ENCODE data around the gene CP.

CP gene

GRCh38 chr3:149163066-149163465, 58.6 kb downstream of the CP start:
- Histone ChIP-seq H3K4me2 (peak overlapping the region; percentile 25; the same call in 1 of the 2 replicates), H3K36me3 (peaks cover 72% of the 10 kb centered on the region), H3K9me3 (no peaks in the 10 kb centered on the region), H3K9ac (no peak overlapping the region), H3K4me1 (peaks cover 8% of the 10 kb centered on the region), H3K27me3 (no peaks in the 10 kb centered on the region), H4K20me1 (no peaks in the 10 kb centered on the region), H3K4me3 (no peak overlapping the region), H3K27ac (no peak overlapping the region)
- no peak for TF ChIP-seq Cebpa-rat (IDR thresholded peaks at IDR 0.05)

- Histone ChIP-seq H3K9me3 (no peaks in the 10 kb centered on the region), H3K27ac (no peak overlapping the region), H3K27me3 (no peaks in the 10 kb centered on the region), H3K36me3 (peaks cover 72% of the 10 kb centered on the region), H4K20me1 (no peaks in the 10 kb centered on the region), H3K9ac (no peak overlapping the region), H3K4me1 (peaks cover 8% of the 10 kb centered on the region), H3K4me3 (no peak overlapping the region), H3K4me2 (no peak overlapping the region)
- TF ChIP-seq Cebpa-rat (IDR thresholded peaks at IDR 0.05): no peak
Measured at GRCh38 chr3:149162007-149162406, 59.6 kb downstream of the CP start.

- Histone ChIP-seq H3K27me3 (no peaks in the 10 kb centered on the region), H4K20me1 (no peaks in the 10 kb centered on the region), H3K36me3 (peaks cover 72% of the 10 kb centered on the region), H3K4me1 (peaks cover 8% of the 10 kb centered on the region), H3K4me2 (no peak overlapping the region), H3K9me3 (no peaks in the 10 kb centered on the region), H3K4me3 (no peak overlapping the region), H3K27ac (no peak overlapping the region), H3K9ac (no peak overlapping the region)
- no peak for TF ChIP-seq Cebpa-rat (IDR thresholded peaks at IDR 0.05)
Measured at GRCh38 chr3:149160754-149161300, 60.8 kb downstream of the CP start.

- H3K4me2 ChIP-seq: peak overlapping the region; percentile 79; the same call in 1 of the 2 replicates
- H3K36me3 ChIP-seq: peaks cover 54% of the 10 kb centered on the region
- no peaks in the 10 kb centered on the region; the same call in 1 of the 2 replicates for H3K9me3 ChIP-seq
- no peaks in the 10 kb centered on the region for H3K27me3 ChIP-seq
- no peaks in the 10 kb centered on the region for H4K20me1 ChIP-seq
- no peak for TF ChIP-seq Cebpa-rat (IDR thresholded peaks at IDR 0.05)
- H3K4me1 ChIP-seq: peaks cover 27% of the 10 kb centered on the region
- H3K4me3 ChIP-seq: no peak overlapping the region
- H3K27ac ChIP-seq: no peak overlapping the region
- no peak overlapping the region for H3K9ac ChIP-seq
Measured at GRCh38 chr3:149153402-149153801, 68.2 kb downstream of the CP start.

GRCh38 chr3:149152420-149152819, 69.2 kb downstream of the CP start:
- H3K4me2 ChIP-seq: peak overlapping the region; percentile 79
- H3K27me3 ChIP-seq: no peaks in the 10 kb centered on the region
- no peaks in the 10 kb centered on the region for H4K20me1 ChIP-seq
- no peak for TF ChIP-seq Cebpa-rat (IDR thresholded peaks at IDR 0.05)
- no peaks in the 10 kb centered on the region; the same call in 1 of the 2 replicates for H3K9me3 ChIP-seq
- peak overlapping the region; percentile 58 for H3K27ac ChIP-seq
- H3K4me3 ChIP-seq: no peak overlapping the region
- 0 out of 2 replicates have a peak overlapping the region, but pooled peaks have one; percentile 32 for H3K9ac ChIP-seq
- peaks cover 27% of the 10 kb centered on the region for H3K4me1 ChIP-seq
- H3K36me3 ChIP-seq: peaks cover 55% of the 10 kb centered on the region

- Histone ChIP-seq H3K4me3 (no peak overlapping the region), H3K4me1 (peaks cover 29% of the 10 kb centered on the region), H3K9ac (0 out of 2 replicates have a peak overlapping the region, but pooled peaks have one; percentile 32), H3K9me3 (no peaks in the 10 kb centered on the region; the same call in 1 of the 2 replicates), H4K20me1 (no peaks in the 10 kb centered on the region), H3K36me3 (peaks cover 50% of the 10 kb centered on the region), H3K4me2 (peak overlapping the region; percentile 79), H3K27me3 (no peaks in the 10 kb centered on the region), H3K27ac (peak overlapping the region; percentile 58)
- TF ChIP-seq Cebpa-rat (IDR thresholded peaks at IDR 0.05): no peak
Measured at GRCh38 chr3:149151843-149152242, 69.8 kb downstream of the CP start.

- Histone ChIP-seq H3K27ac (no peak overlapping the region), H3K4me3 (no peak overlapping the region)
- no peak for TF ChIP-seq Cebpa-rat (IDR thresholded peaks at IDR 0.05)
Measured at GRCh38 chr3:149150436-149150835, 71.2 kb downstream of the CP start.

GRCh38 chr3:149145974-149146373, 75.7 kb downstream of the CP start:
- Histone ChIP-seq H3K4me3 (no peak overlapping the region), H3K27ac (peak overlapping the region; percentile 43), H3K9ac (no peak overlapping the region), H3K27me3 (no peaks in the 10 kb centered on the region), H4K20me1 (no peaks in the 10 kb centered on the region), H3K4me2 (peak overlapping the region; percentile 58), H3K4me1 (peaks cover 61% of the 10 kb centered on the region), H3K36me3 (peaks cover 31% of the 10 kb centered on the region), H3K9me3 (no peaks in the 10 kb centered on the region; the same call in 1 of the 2 replicates)
- TF ChIP-seq Cebpa-rat (IDR thresholded peaks at IDR 0.05): no peak

More at GRCh38 chr3:149150436-149150835, 71.2 kb downstream of the CP start:
- Histone ChIP-seq H3K9me3 (no peaks in the 10 kb centered on the region; the same call in 1 of the 2 replicates), H3K27me3 (no peaks in the 10 kb centered on the region), H3K4me1 (peaks cover 43% of the 10 kb centered on the region), H4K20me1 (no peaks in the 10 kb centered on the region), H3K4me2 (no peak overlapping the region), H3K9ac (no peak overlapping the region), H3K36me3 (peaks cover 41% of the 10 kb centered on the region)

- H4K20me1 ChIP-seq: no peaks in the 10 kb centered on the region
- H3K27ac ChIP-seq: 0 out of 2 replicates have a peak overlapping the region, but pooled peaks have one; percentile 43
- H3K36me3 ChIP-seq: peaks cover 32% of the 10 kb centered on the region
- TF ChIP-seq Cebpa-rat (IDR thresholded peaks at IDR 0.05): no peak
- peak overlapping the region; percentile 58 for H3K4me2 ChIP-seq
- H3K4me3 ChIP-seq: no peak overlapping the region
- H3K9ac ChIP-seq: no peak overlapping the region
- no peaks in the 10 kb centered on the region; the same call in 1 of the 2 replicates for H3K9me3 ChIP-seq
- H3K4me1 ChIP-seq: peaks cover 67% of the 10 kb centered on the region
- no peaks in the 10 kb centered on the region for H3K27me3 ChIP-seq
Measured at GRCh38 chr3:149145356-149145755, 76.3 kb downstream of the CP start.

GRCh38 chr3:149142682-149143081, 78.9 kb downstream of the CP start:
- TF ChIP-seq Cebpa-rat (IDR thresholded peaks at IDR 0.05): no peak

More at GRCh38 chr3:149142682-149143081, 78.9 kb downstream of the CP start:
- H3K27ac ChIP-seq: peak overlapping the region; percentile 77
- no peaks in the 10 kb centered on the region for H3K9me3 ChIP-seq
- no peaks in the 10 kb centered on the region for H4K20me1 ChIP-seq
- peaks cover 15% of the 10 kb centered on the region for H3K36me3 ChIP-seq
- H3K4me3 ChIP-seq: peak overlapping the region; percentile 12; the same call in 1 of the 2 replicates
- peak overlapping the region; percentile 43; the same call in 1 of the 2 replicates for H3K9ac ChIP-seq
- peaks cover 67% of the 10 kb centered on the region for H3K4me1 ChIP-seq
- H3K27me3 ChIP-seq: no peaks in the 10 kb centered on the region
- H3K4me2 ChIP-seq: peak overlapping the region; percentile 75

Data from BLaER1 (cell line).